HepG2 (cell line): ENCODE data around the gene HS3ST3A1.

Experiments
- KLF6 ChIP-seq: IDR thresholded peaks from 2 replicates; pipeline ENCODE4 v1.8.0; 2016; ENCODE audit warnings: missing biosample characterization, missing genetic modification reagents
- NFYC ChIP-seq: IDR thresholded peaks from 2 replicates; pipeline ENCODE4 v1.6.1; 2016; ENCODE audit warnings: missing genetic modification reagents, missing compliant biosample characterization
- RARA ChIP-seq: IDR thresholded peaks from 2 replicates; pipeline ENCODE4 v1.6.1; 2016; ENCODE audit warnings: missing genetic modification reagents, missing compliant biosample characterization
- SIN3A ChIP-seq: IDR thresholded peaks from 2 replicates; pipeline ENCODE4 v1.6.1; 2011; ENCODE audit warnings: low read depth, mild to moderate bottlenecking, control low read depth, low read length, borderline replicate concordance
- TAF1 ChIP-seq: sonication (generic); formaldehyde crosslinking; IDR thresholded peaks from 2 replicates; pipeline ENCODE4 v1.4.0; 2020; ENCODE audit warnings: missing genetic modification reagents
- ZNF121 ChIP-seq: sonication (generic); formaldehyde crosslinking; IDR thresholded peaks from 2 replicates; pipeline ENCODE4 v1.5.0; 2020; ENCODE audit warnings: mild to moderate bottlenecking, missing genetic modification reagents
- ZNF350 ChIP-seq: sonication (generic); formaldehyde crosslinking; IDR thresholded peaks from 2 replicates; pipeline ENCODE4 v1.4.0; 2020; ENCODE audit warnings: mild to moderate bottlenecking, low read depth, missing genetic modification reagents, borderline replicate concordance
- TF ChIP-seq, protein P1 (sequence below): sonication (generic); formaldehyde crosslinking; IDR thresholded peaks from 2 replicates; pipeline ENCODE4 v1.8.1; 2023; ENCODE audit warnings: missing genetic modification reagents, mild to moderate bottlenecking, borderline replicate concordance
- TF ChIP-seq, protein P2 (sequence below): fragments of 450-650 bp; IDR thresholded peaks from 2 replicates; pipeline ENCODE4 v1.6.1; 2017
- TF ChIP-seq, protein P3 (sequence below): IDR thresholded peaks from 2 replicates; pipeline ENCODE4 v1.6.1; 2016; ENCODE audit warnings: mild to moderate bottlenecking, missing biosample characterization, missing genetic modification reagents
- TF ChIP-seq, protein P4 (sequence below): sonication (generic); formaldehyde crosslinking; IDR thresholded peaks from 2 replicates; pipeline ENCODE4 v1.5.0; 2020; ENCODE audit warnings: mild to moderate bottlenecking, missing genetic modification reagents, moderate library complexity
- TF ChIP-seq, protein P5 (sequence below): sonication (generic); formaldehyde crosslinking; IDR thresholded peaks from 2 replicates; pipeline ENCODE4 v1.4.0; 2020; ENCODE audit warnings: mild to moderate bottlenecking, missing genetic modification reagents
- TF ChIP-seq, protein P6 (sequence below): sonication (generic); formaldehyde crosslinking; IDR thresholded peaks from 2 replicates; pipeline ENCODE4 v1.4.0; 2020; ENCODE audit warnings: mild to moderate bottlenecking, missing genetic modification reagents, borderline replicate concordance

DNA sequence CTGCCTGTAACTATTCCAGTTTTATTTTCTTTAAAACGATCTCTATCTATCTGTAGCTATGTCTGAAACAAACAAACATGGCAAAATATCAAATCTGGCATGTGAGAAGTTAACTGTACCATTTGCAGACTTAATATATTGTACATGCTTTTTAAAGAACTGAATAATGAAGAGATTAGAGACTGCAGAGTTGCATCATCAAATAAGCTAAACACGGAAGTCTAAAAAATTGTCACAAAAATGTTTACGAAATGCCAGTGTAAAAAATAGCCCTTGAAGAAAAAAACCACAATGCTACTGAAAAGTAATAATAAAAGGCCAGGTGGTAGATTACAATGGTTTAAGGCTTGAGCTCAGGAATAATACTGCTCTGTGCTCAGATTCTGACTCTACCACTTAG lies 43.1 kb downstream of the HS3ST3A1 start:
- TF ChIP-seq, protein P1, sequence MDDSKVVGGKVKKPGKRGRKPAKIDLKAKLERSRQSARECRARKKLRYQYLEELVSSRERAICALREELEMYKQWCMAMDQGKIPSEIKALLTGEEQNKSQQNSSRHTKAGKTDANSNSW = no peak
- no peak for TF ChIP-seq KLF6 (CRISPR knock-in tag)
- TF ChIP-seq NFYC (CRISPR knock-in tag) = no peak
- TF ChIP-seq, protein P2, sequence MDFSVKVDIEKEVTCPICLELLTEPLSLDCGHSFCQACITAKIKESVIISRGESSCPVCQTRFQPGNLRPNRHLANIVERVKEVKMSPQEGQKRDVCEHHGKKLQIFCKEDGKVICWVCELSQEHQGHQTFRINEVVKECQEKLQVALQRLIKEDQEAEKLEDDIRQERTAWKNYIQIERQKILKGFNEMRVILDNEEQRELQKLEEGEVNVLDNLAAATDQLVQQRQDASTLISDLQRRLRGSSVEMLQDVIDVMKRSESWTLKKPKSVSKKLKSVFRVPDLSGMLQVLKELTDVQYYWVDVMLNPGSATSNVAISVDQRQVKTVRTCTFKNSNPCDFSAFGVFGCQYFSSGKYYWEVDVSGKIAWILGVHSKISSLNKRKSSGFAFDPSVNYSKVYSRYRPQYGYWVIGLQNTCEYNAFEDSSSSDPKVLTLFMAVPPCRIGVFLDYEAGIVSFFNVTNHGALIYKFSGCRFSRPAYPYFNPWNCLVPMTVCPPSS = no peak
- TF ChIP-seq, protein P3, sequence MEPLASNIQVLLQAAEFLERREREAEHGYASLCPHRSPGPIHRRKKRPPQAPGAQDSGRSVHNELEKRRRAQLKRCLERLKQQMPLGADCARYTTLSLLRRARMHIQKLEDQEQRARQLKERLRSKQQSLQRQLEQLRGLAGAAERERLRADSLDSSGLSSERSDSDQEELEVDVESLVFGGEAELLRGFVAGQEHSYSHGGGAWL = no peak
- no peak for TF ChIP-seq SIN3A
- no peak for TF ChIP-seq RARA (CRISPR knock-in tag)
- TF ChIP-seq TAF1 (CRISPR knock-in tag) = no peak
- TF ChIP-seq ZNF121 (CRISPR knock-in tag) = no peak
- TF ChIP-seq, protein P4, sequence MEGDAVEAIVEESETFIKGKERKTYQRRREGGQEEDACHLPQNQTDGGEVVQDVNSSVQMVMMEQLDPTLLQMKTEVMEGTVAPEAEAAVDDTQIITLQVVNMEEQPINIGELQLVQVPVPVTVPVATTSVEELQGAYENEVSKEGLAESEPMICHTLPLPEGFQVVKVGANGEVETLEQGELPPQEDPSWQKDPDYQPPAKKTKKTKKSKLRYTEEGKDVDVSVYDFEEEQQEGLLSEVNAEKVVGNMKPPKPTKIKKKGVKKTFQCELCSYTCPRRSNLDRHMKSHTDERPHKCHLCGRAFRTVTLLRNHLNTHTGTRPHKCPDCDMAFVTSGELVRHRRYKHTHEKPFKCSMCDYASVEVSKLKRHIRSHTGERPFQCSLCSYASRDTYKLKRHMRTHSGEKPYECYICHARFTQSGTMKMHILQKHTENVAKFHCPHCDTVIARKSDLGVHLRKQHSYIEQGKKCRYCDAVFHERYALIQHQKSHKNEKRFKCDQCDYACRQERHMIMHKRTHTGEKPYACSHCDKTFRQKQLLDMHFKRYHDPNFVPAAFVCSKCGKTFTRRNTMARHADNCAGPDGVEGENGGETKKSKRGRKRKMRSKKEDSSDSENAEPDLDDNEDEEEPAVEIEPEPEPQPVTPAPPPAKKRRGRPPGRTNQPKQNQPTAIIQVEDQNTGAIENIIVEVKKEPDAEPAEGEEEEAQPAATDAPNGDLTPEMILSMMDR = no peak
- TF ChIP-seq ZNF350 (CRISPR knock-in tag) = no peak
- TF ChIP-seq, protein P5, sequence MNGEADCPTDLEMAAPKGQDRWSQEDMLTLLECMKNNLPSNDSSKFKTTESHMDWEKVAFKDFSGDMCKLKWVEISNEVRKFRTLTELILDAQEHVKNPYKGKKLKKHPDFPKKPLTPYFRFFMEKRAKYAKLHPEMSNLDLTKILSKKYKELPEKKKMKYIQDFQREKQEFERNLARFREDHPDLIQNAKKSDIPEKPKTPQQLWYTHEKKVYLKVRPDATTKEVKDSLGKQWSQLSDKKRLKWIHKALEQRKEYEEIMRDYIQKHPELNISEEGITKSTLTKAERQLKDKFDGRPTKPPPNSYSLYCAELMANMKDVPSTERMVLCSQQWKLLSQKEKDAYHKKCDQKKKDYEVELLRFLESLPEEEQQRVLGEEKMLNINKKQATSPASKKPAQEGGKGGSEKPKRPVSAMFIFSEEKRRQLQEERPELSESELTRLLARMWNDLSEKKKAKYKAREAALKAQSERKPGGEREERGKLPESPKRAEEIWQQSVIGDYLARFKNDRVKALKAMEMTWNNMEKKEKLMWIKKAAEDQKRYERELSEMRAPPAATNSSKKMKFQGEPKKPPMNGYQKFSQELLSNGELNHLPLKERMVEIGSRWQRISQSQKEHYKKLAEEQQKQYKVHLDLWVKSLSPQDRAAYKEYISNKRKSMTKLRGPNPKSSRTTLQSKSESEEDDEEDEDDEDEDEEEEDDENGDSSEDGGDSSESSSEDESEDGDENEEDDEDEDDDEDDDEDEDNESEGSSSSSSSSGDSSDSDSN (CRISPR knock-in tag) = no peak
- TF ChIP-seq, protein P6, sequence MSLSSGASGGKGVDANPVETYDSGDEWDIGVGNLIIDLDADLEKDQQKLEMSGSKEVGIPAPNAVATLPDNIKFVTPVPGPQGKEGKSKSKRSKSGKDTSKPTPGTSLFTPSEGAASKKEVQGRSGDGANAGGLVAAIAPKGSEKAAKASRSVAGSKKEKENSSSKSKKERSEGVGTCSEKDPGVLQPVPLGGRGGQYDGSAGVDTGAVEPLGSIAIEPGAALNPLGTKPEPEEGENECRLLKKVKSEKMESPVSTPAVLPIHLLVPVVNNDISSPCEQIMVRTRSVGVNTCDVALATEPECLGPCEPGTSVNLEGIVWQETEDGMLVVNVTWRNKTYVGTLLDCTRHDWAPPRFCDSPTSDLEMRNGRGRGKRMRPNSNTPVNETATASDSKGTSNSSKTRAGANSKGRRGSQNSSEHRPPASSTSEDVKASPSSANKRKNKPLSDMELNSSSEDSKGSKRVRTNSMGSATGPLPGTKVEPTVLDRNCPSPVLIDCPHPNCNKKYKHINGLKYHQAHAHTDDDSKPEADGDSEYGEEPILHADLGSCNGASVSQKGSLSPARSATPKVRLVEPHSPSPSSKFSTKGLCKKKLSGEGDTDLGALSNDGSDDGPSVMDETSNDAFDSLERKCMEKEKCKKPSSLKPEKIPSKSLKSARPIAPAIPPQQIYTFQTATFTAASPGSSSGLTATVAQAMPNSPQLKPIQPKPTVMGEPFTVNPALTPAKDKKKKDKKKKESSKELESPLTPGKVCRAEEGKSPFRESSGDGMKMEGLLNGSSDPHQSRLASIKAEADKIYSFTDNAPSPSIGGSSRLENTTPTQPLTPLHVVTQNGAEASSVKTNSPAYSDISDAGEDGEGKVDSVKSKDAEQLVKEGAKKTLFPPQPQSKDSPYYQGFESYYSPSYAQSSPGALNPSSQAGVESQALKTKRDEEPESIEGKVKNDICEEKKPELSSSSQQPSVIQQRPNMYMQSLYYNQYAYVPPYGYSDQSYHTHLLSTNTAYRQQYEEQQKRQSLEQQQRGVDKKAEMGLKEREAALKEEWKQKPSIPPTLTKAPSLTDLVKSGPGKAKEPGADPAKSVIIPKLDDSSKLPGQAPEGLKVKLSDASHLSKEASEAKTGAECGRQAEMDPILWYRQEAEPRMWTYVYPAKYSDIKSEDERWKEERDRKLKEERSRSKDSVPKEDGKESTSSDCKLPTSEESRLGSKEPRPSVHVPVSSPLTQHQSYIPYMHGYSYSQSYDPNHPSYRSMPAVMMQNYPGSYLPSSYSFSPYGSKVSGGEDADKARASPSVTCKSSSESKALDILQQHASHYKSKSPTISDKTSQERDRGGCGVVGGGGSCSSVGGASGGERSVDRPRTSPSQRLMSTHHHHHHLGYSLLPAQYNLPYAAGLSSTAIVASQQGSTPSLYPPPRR (CRISPR knock-in tag) = no peak
